Measurements from ENCODE around the gene TBX4. TPM values are rescaled to one million over a fixed set of nuclear protein-coding genes. Genes with fewer than 3 reads are reported as not detected.

Gene TBX4
- total and polyA plus RNA-seq, 2 experiments from 2014 or later = not detected

DNA sequence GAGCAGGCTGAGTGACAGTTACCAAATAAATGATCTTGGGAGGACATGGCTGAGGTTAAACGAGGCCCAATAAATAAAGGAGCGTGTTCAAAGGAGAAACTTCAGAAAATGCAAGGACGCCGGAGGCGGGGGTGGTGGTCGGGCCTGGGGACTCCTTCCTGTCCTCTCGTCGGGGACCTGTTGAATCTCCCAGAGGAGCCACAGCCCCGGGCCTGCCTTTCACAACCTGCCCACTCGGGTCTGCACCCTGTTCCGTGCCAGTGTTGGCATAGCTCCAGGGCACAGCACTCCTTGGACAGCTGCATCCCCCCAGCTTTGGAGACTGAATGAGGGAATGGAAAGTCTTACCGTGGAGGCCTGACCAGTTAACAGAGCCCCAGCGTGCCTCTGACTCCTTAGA, 8.1 kb upstream of the TBX4 start:
- DNase-seq (ENCODE audit: low spot score) = no peak
- Mint-ChIP-seq H3K27me3 (ENCODE audit: insufficient read depth, low read depth, poor library complexity) (peaks cover 19% of the 10 kb centered on the region), H3K27ac (no peak overlapping the region), H3K4me3 (no peak overlapping the region), H3K36me3 (ENCODE audit: low read depth) (no peaks in the 10 kb centered on the region), H3K4me1 (peaks cover 10% of the 10 kb centered on the region; the same call in 2 of the 3 replicates), H3K9me3 (no peaks in the 10 kb centered on the region; the same call in 2 of the 3 replicates)
- no peaks in the 10 kb centered on the region for H3K79me2 ChIP-seq (replicated peaks; ENCODE audit: insufficient read depth)
- TF ChIP-seq STAT1 (IDR thresholded peaks at IDR 0.05; ENCODE audit: unreplicated experiment) (no peak), NANOG (IDR thresholded peaks at IDR 0.05; ENCODE audit: borderline replicate concordance) (no peak)
- TF ChIP-seq, protein P1, sequence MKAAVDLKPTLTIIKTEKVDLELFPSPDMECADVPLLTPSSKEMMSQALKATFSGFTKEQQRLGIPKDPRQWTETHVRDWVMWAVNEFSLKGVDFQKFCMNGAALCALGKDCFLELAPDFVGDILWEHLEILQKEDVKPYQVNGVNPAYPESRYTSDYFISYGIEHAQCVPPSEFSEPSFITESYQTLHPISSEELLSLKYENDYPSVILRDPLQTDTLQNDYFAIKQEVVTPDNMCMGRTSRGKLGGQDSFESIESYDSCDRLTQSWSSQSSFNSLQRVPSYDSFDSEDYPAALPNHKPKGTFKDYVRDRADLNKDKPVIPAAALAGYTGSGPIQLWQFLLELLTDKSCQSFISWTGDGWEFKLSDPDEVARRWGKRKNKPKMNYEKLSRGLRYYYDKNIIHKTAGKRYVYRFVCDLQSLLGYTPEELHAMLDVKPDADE (IDR thresholded peaks at IDR 0.05) = no peak
- 0 out of 2 replicates have a peak, but pooled peaks cover 5% of the 10 kb centered on the region for H3K9me2 ChIP-seq (ENCODE audit: insufficient read depth)
- H3K4me2 ChIP-seq = no peak overlapping the region
- no peak for ATAC-seq
- H3K36me3 ChIP-seq (ENCODE audit: insufficient read depth) = no peaks in the 10 kb centered on the region
- H3K27me3 ChIP-seq (ENCODE audit: insufficient read depth) = peaks cover 34% of the 10 kb centered on the region
- H3K4me3 ChIP-seq = no peak overlapping the region
- H4K20me1 ChIP-seq (replicated peaks; ENCODE audit: insufficient read depth) = no peaks in the 10 kb centered on the region
- H3F3A ChIP-seq (replicated peaks; ENCODE audit: low read depth) = no peaks in the 10 kb centered on the region
- H3K4me1 ChIP-seq (ENCODE audit: insufficient read depth) = peaks cover 7% of the 10 kb centered on the region
- no peak overlapping the region for H3K27ac ChIP-seq (ENCODE audit: low read depth)
- H2AFZ ChIP-seq = peak overlapping the region; percentile 74; the same call in 1 of the 2 replicates

DNA sequence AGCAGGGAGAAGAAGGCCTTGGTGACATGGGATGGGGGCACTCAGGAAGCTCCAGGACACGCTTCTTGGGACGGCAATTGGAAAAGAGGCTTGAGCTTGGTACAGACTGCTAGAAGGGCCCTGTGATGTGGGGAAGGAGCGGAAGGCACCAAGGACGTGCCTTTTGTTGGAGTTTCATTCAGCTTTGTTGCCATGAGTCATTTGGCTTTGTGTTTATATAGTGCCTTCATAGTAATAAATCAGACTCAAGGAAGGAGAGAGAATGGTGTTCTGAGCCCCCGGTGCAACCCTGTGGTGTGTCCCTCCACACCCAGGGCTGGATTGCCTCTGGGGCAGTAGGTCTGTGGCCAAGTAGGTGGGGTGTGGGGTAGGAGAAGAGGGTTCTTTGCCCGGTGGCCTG, 7.4 kb upstream of the TBX4 start:
- no peak overlapping the region for H2AFZ ChIP-seq
- no peak overlapping the region for H3K4me2 ChIP-seq
- Mint-ChIP-seq H3K9me3 (no peaks in the 10 kb centered on the region; the same call in 2 of the 3 replicates), H3K27me3 (ENCODE audit: insufficient read depth, low read depth, poor library complexity) (peaks cover 26% of the 10 kb centered on the region), H3K4me1 (peaks cover 10% of the 10 kb centered on the region; the same call in 2 of the 3 replicates), H3K36me3 (ENCODE audit: low read depth) (no peaks in the 10 kb centered on the region), H3K4me3 (no peak overlapping the region), H3K27ac (no peak overlapping the region)
- H3K4me3 ChIP-seq = no peak overlapping the region
- peaks cover 7% of the 10 kb centered on the region for H3K4me1 ChIP-seq (ENCODE audit: insufficient read depth)
- TF ChIP-seq EZH2phosphoT487 (IDR thresholded peaks at IDR 0.05; ENCODE audit: unreplicated experiment) (no peak), JUNB (IDR thresholded peaks at IDR 0.05; ENCODE audit: unreplicated experiment) (no peak)
- TF ChIP-seq, protein P2, sequence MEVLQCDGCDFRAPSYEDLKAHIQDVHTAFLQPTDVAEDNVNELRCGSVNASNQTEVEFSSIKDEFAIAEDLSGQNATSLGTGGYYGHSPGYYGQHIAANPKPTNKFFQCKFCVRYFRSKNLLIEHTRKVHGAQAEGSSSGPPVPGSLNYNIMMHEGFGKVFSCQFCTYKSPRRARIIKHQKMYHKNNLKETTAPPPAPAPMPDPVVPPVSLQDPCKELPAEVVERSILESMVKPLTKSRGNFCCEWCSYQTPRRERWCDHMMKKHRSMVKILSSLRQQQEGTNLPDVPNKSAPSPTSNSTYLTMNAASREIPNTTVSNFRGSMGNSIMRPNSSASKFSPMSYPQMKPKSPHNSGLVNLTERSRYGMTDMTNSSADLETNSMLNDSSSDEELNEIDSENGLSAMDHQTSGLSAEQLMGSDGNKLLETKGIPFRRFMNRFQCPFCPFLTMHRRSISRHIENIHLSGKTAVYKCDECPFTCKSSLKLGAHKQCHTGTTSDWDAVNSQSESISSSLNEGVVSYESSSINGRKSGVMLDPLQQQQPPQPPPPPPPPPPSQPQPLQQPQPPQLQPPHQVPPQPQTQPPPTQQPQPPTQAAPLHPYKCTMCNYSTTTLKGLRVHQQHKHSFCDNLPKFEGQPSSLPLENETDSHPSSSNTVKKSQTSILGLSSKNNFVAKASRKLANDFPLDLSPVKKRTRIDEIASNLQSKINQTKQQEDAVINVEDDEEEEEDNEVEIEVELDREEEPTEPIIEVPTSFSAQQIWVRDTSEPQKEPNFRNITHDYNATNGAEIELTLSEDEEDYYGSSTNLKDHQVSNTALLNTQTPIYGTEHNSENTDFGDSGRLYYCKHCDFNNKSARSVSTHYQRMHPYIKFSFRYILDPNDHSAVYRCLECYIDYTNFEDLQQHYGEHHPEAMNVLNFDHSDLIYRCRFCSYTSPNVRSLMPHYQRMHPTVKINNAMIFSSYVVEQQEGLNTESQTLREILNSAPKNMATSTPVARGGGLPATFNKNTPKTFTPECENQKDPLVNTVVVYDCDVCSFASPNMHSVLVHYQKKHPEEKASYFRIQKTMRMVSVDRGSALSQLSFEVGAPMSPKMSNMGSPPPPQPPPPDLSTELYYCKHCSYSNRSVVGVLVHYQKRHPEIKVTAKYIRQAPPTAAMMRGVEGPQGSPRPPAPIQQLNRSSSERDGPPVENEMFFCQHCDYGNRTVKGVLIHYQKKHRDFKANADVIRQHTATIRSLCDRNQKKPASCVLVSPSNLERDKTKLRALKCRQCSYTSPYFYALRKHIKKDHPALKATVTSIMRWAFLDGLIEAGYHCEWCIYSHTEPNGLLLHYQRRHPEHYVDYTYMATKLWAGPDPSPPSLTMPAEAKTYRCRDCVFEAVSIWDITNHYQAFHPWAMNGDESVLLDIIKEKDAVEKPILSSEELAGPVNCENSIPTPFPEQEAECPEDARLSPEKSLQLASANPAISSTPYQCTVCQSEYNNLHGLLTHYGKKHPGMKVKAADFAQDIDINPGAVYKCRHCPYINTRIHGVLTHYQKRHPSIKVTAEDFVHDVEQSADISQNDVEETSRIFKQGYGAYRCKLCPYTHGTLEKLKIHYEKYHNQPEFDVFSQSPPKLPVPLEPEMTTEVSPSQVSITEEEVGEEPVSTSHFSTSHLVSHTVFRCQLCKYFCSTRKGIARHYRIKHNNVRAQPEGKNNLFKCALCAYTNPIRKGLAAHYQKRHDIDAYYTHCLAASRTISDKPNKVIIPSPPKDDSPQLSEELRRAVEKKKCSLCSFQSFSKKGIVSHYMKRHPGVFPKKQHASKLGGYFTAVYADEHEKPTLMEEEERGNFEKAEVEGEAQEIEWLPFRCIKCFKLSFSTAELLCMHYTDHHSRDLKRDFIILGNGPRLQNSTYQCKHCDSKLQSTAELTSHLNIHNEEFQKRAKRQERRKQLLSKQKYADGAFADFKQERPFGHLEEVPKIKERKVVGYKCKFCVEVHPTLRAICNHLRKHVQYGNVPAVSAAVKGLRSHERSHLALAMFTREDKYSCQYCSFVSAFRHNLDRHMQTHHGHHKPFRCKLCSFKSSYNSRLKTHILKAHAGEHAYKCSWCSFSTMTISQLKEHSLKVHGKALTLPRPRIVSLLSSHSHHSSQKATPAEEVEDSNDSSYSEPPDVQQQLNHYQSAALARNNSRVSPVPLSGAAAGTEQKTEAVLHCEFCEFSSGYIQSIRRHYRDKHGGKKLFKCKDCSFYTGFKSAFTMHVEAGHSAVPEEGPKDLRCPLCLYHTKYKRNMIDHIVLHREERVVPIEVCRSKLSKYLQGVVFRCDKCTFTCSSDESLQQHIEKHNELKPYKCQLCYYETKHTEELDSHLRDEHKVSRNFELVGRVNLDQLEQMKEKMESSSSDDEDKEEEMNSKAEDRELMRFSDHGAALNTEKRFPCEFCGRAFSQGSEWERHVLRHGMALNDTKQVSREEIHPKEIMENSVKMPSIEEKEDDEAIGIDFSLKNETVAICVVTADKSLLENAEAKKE (CRISPR knock-in tag; IDR thresholded peaks at IDR 0.05) = no peak
- H3K79me2 ChIP-seq (replicated peaks; ENCODE audit: insufficient read depth) = no peaks in the 10 kb centered on the region
- H3K36me3 ChIP-seq (ENCODE audit: insufficient read depth) = no peaks in the 10 kb centered on the region
- no peaks in the 10 kb centered on the region for H4K20me1 ChIP-seq (replicated peaks; ENCODE audit: insufficient read depth)
- peaks cover 41% of the 10 kb centered on the region for H3K27me3 ChIP-seq (ENCODE audit: insufficient read depth)
- ATAC-seq = no peak
- 0 out of 2 replicates have a peak, but pooled peaks cover 5% of the 10 kb centered on the region for H3K9me2 ChIP-seq (ENCODE audit: insufficient read depth)
- no peak overlapping the region for H3K27ac ChIP-seq (ENCODE audit: low read depth)
- DNase-seq (ENCODE audit: low spot score) = no peak
- no peaks in the 10 kb centered on the region for H3F3A ChIP-seq (replicated peaks; ENCODE audit: low read depth)

Measured in GM23338 (cell line).